Measurements from ENCODE around the gene WAPL. TPM values are rescaled to one million over a fixed set of nuclear protein-coding genes. Genes with fewer than 3 reads are reported as not detected.
"Not testable (repeated sequence)": the region's sequence is repeated elsewhere in the genome, so short reads cannot be mapped to it uniquely, and the experiment has no call there.

Gene WAPL
- total RNA-seq, 2 experiments from 2014 or later, result 51.1 to 75.7 TPM

DNA sequence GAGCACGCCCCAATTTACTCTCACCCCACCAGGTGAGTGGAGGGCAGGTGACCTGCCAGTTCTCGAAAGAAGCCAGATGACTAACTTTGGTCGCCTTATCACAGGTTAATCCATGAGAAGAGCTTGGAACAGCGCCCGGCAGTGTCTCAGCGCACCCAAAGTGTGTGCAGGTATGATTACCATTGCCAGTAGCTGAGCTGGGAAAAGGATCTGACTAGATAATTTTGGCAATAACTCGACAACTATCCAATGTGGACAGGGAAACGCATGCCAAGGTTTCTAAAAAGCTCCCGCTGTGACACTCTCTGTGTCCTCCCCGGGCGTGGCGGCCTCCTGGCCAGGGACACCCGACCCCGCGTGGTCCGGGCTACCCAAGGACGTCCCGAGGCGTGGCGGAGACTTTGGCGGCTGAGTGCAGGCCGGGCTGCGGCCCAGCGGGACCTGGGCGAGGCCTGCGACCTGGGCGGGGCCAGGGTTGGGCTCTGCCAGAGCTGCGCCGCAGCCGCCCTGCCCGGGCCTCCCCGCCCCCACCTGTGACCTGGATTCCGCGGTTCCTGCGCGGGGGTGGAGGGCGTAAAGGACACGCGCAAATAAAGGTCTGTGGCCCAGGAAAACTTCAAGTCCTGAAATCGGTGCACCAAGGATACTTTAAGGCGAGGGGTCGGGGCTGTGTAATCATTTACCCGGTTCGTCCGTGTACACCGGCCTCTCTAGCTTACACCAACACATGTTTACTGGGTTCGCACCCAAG is 13.7 kb upstream of the WAPL start:
- Histone ChIP-seq H3K9me3 (ENCODE audit: low read length) (no peaks in the 10 kb centered on the region), H3K9me2 (ENCODE audit: insufficient read depth, low read length) (no peaks in the 10 kb centered on the region), H2AFZ (ENCODE audit: low read length) (no peak overlapping the region), H4K20me1 (ENCODE audit: insufficient read depth, low read length) (no peaks in the 10 kb centered on the region), H3K36me3 (ENCODE audit: insufficient read depth, low read length) (no peaks in the 10 kb centered on the region), H3K4me1 (ENCODE audit: insufficient read depth, low read length, poor library complexity, severe bottlenecking) (peaks cover 5% of the 10 kb centered on the region), H3K79me2 (ENCODE audit: insufficient read depth, low read depth, low read length) (no peaks in the 10 kb centered on the region), H3K27ac (ENCODE audit: low read depth, low read length, poor library complexity, severe bottlenecking) (no peak overlapping the region), H3K4me3 (ENCODE audit: low read depth, low read length, poor library complexity, severe bottlenecking) (no peak overlapping the region), H3K4me2 (ENCODE audit: low read length) (peak overlapping the region; percentile 22; the same call in 1 of the 2 replicates)
- POLR2A ChIA-PET, result interaction anchor here (0.7 to 1.6 kb wide), 4 partner anchors 9 to 129 kb away, joined by 3 to 8 read pairs (median 4); no protein-coding TSS in a partner anchor
- intact Hi-C loops (cut with micrococcal nuclease; ENCODE audit: unreplicated experiment), result no loop called here
- no peak for DNase-seq (ENCODE audit: low spot score)
- TF ChIP-seq EZH2phosphoT487 (IDR thresholded peaks at IDR 0.05; ENCODE audit: borderline replicate concordance, low read depth, low read length), result no peak
- no peak for TF ChIP-seq CTCF (conservative IDR thresholded peaks at IDR 0.05; ENCODE audit: low read length)
- no TSS peak for BruUV-seq (replicated peaks)
- CTCF ChIA-PET (ENCODE audit: unreplicated experiment), result interaction anchor here (0.6 kb wide), 1 partner anchor 147 kb away, joined by 3 read pairs; no protein-coding TSS in a partner anchor

GRCh38 chr10:86533328-86533727 is 11.7 kb upstream of the WAPL start:
- Histone ChIP-seq H3K4me3 (ENCODE audit: low read depth, low read length, poor library complexity, severe bottlenecking) (no peak overlapping the region), H3K36me3 (ENCODE audit: insufficient read depth, low read length) (no peaks in the 10 kb centered on the region), H3K9me3 (ENCODE audit: low read length) (no peaks in the 10 kb centered on the region), H3K27ac (ENCODE audit: low read depth, low read length, poor library complexity, severe bottlenecking) (no peak overlapping the region), H3K4me1 (ENCODE audit: insufficient read depth, low read length, poor library complexity, severe bottlenecking) (no peaks in the 10 kb centered on the region), H2AFZ (ENCODE audit: low read length) (no peak overlapping the region), H3K4me2 (ENCODE audit: low read length) (no peak overlapping the region), H4K20me1 (ENCODE audit: insufficient read depth, low read length) (no peaks in the 10 kb centered on the region), H3K79me2 (ENCODE audit: insufficient read depth, low read depth, low read length) (no peaks in the 10 kb centered on the region), H3K9me2 (ENCODE audit: insufficient read depth, low read length) (no peaks in the 10 kb centered on the region)
- POLR2A ChIA-PET, result interaction anchor here (0.5 to 1.7 kb wide), 4 partner anchors 13 to 1584 kb away, joined by 3 to 4 read pairs (median 3); no protein-coding TSS in a partner anchor
- no peak for TF ChIP-seq CTCF (conservative IDR thresholded peaks at IDR 0.05; ENCODE audit: low read length)
- TF ChIP-seq EZH2phosphoT487 (IDR thresholded peaks at IDR 0.05; ENCODE audit: borderline replicate concordance, low read depth, low read length), result no peak
- CTCF ChIA-PET (ENCODE audit: unreplicated experiment), result no interaction called here
- intact Hi-C loops (cut with micrococcal nuclease; ENCODE audit: unreplicated experiment), result no loop called here
- BruUV-seq (replicated peaks), result no TSS peak
- no peak for DNase-seq (ENCODE audit: low spot score)

GRCh38 chr10:86528736-86529135 is 7.1 kb upstream of the WAPL start:
- H3K4me3 ChIP-seq (ENCODE audit: low read depth, low read length, poor library complexity, severe bottlenecking); H2AFZ ChIP-seq (ENCODE audit: low read length); H3K27ac ChIP-seq (ENCODE audit: low read depth, low read length, poor library complexity, severe bottlenecking); intact Hi-C loops (cut with micrococcal nuclease; ENCODE audit: unreplicated experiment); DNase-seq (ENCODE audit: low spot score); BruUV-seq (replicated peaks); H4K20me1 ChIP-seq (ENCODE audit: insufficient read depth, low read length); H3K36me3 ChIP-seq (ENCODE audit: insufficient read depth, low read length); H3K9me3 ChIP-seq (ENCODE audit: low read length); H3K79me2 ChIP-seq (ENCODE audit: insufficient read depth, low read depth, low read length); CTCF ChIA-PET (ENCODE audit: unreplicated experiment); H3K4me2 ChIP-seq (ENCODE audit: low read length); H3K9me2 ChIP-seq (ENCODE audit: insufficient read depth, low read length): not testable (repeated sequence)
- POLR2A ChIA-PET, result interaction anchor here (0.6 to 1.5 kb wide), 5 partner anchors 10 to 561 kb away, joined by 3 to 6 read pairs (median 3); no protein-coding TSS in a partner anchor
- peaks cover 14% of the 10 kb centered on the region for H3K4me1 ChIP-seq (ENCODE audit: insufficient read depth, low read length, poor library complexity, severe bottlenecking)
